Uterus (tissue), 4 donors: ENCODE results near the gene SRRT. TPM values are rescaled to one million over a fixed set of nuclear protein-coding genes. Genes with fewer than 3 reads are reported as not detected.

Experiments used
- DNase-seq, 2 donors: peaks; one replicate each; pipeline ENCODE4 v3.0.0-alpha.2; 2019 to 2020
- H3K27ac ChIP-seq, 2 donors: fragments of 200-600 bp; sonication (generic); 1 replicate in 1 of 2; 2 replicates in 1 of 2; pipeline ENCODE4 v1.5.1; 2016 to 2018
- H3K27me3 ChIP-seq, 2 donors: fragments of 200-600 bp; sonication (generic); one replicate each; pipeline ENCODE4 v1.5.1; 2018 to 2019; ENCODE audit warnings: control low read depth in 1 of 2
- H3K36me3 ChIP-seq, 2 donors: fragments of 200-600 bp; sonication (generic); one replicate each; pipeline ENCODE4 v1.5.1; 2019; ENCODE audit warnings: control low read depth in 1 of 2
- H3K4me1 ChIP-seq, 2 donors: fragments of 200-600 bp; sonication (generic); one replicate each; pipeline ENCODE4 v1.5.1; 2018 to 2019; ENCODE audit warnings: control low read depth in 1 of 2
- H3K4me3 ChIP-seq, 2 donors: fragments of 200-600 bp; sonication (generic); 1 replicate in 1 of 2; 2 replicates in 1 of 2; pipeline ENCODE4 v1.5.1; 2018 to 2019; ENCODE audit warnings: mild to moderate bottlenecking in 1 of 2
- H3K9me3 ChIP-seq, 2 donors: fragments of 200-600 bp; sonication (generic); one replicate each; pipeline ENCODE4 v1.5.1; 2019; ENCODE audit warnings: control low read depth in 1 of 2
- CTCF ChIP-seq, 4 experiments: fragments of 200-600 bp in 2 of 4; fragments of 450-650 bp in 2 of 4; sonication (generic) in 2 of 4; IDR thresholded peaks; one replicate each; pipeline ENCODE4 v1.5.1; 2016 to 2019; ENCODE audit warnings: antibody characterized with exemption in 4 of 4, mild to moderate bottlenecking in 2 of 4, moderate library complexity in 1 of 4
- POLR2A ChIP-seq, 2 donors: fragments of 450-650 bp; IDR thresholded peaks; one replicate each; pipeline ENCODE4 v1.6.1; 2016; ENCODE audit warnings: antibody characterized with exemption in 2 of 2, mild to moderate bottlenecking in 1 of 2, moderate library complexity in 1 of 2
- intact Hi-C: fragments of 100-400 bp; cut with DNase I; formaldehyde crosslinking; loops from one replicate; pipeline ENCODE4 v1.15.1; 2023; ENCODE audit warnings: low total_unique reads
- total RNA-seq, 4 donors: library from RNA; depleted of rRNA in 3 of 4; stranded (reverse); fragments of >200 nt in 3 of 4; gene quantifications; one replicate each; pipeline versions ENCODE4 v1.1.0 to v1.2.4, GENCODE V29; 2014 to 2023
- donor health status: DM: yes; HTN: yes; CAD: no.

SRRT gene
- total RNA-seq, 4 donors from 2014 or later: 17.1 to 185 (median 41.1) TPM

GRCh38 chr7:100888988-100889750 lies 14.3 kb downstream of the SRRT start, which contains the start of gene UFSP1:
Gene UFSP1, minus strand, starts transcription at chr7:100889715. Its CDS starts 444 bp downstream, at chr7:100889271.
- Histone ChIP-seq H3K36me3 (no peaks in the 10 kb centered on the region), H3K27me3 (no peaks in the 10 kb centered on the region), H3K4me3 (peak within 1 kb of the TSS; percentile 71 to 76), H3K4me1 (peaks cover 0 to 13% of the 10 kb centered on the region in 2 donors), H3K9me3 (no peaks in the 10 kb centered on the region), H3K27ac (peak within 1 kb of the TSS; percentile 89 to 92)
- peak in 1 of 4 experiments; percentile 21 for TF ChIP-seq CTCF (IDR thresholded peaks at IDR 0.05)
- no peak for TF ChIP-seq POLR2A (IDR thresholded peaks at IDR 0.05)
- DNase-seq: no peak
- intact Hi-C loops: no loop called here

- Histone ChIP-seq H3K27me3 (peaks cover 0 to under 1% of the 10 kb centered on the region in 2 donors), H3K9me3 (no peaks in the 10 kb centered on the region), H3K36me3 (no peaks in the 10 kb centered on the region), H3K4me3 (peak overlapping the region; percentile 71 to 76), H3K4me1 (peaks cover 0 to 24% of the 10 kb centered on the region in 2 donors), H3K27ac (peak overlapping the region; percentile 89 to 92)
- DNase-seq: peak in 1 of 2 donors; percentile 39
- intact Hi-C loops: no loop called here
- TF ChIP-seq CTCF (IDR thresholded peaks at IDR 0.05): no peak
- TF ChIP-seq POLR2A (IDR thresholded peaks at IDR 0.05): no peak
These were observed 16.0 kb downstream of the SRRT start for GRCh38 chr7:100890653-100891567.

- no peak for DNase-seq
- no peaks in the 10 kb centered on the region for H3K9me3 ChIP-seq
- H3K36me3 ChIP-seq: no peaks in the 10 kb centered on the region
- TF ChIP-seq POLR2A (IDR thresholded peaks at IDR 0.05): no peak
- TF ChIP-seq CTCF (IDR thresholded peaks at IDR 0.05): no peak
- peak overlapping the region; percentile 89 to 92 for H3K27ac ChIP-seq
- no peak overlapping the region for H3K4me3 ChIP-seq
- H3K27me3 ChIP-seq: peaks cover 0 to 8% of the 10 kb centered on the region in 2 donors
- peaks cover 0 to 32% of the 10 kb centered on the region in 2 donors for H3K4me1 ChIP-seq
- intact Hi-C loops: no loop called here
These were observed 16.8 kb downstream of the SRRT start for GRCh38 chr7:100891568-100892247.

- intact Hi-C loops: no loop called here
These were observed 17.7 kb downstream of the SRRT start for GRCh38 chr7:100892364-100893317.

More at GRCh38 chr7:100892364-100893317, 17.7 kb downstream of the SRRT start:
- H3K4me3 ChIP-seq: no peak overlapping the region
- H3K9me3 ChIP-seq: no peaks in the 10 kb centered on the region
- H3K27me3 ChIP-seq: peaks cover 0 to 8% of the 10 kb centered on the region in 2 donors
- H3K36me3 ChIP-seq: no peaks in the 10 kb centered on the region
- H3K27ac ChIP-seq: no peak overlapping the region
- peaks cover 0 to 30% of the 10 kb centered on the region in 2 donors for H3K4me1 ChIP-seq
- TF ChIP-seq CTCF (IDR thresholded peaks at IDR 0.05) (no peak), POLR2A (IDR thresholded peaks at IDR 0.05) (no peak)
- DNase-seq: no peak
